Inferior parietal cortex (tissue), 1 donor: ENCODE results near the gene UBE2L6.

Source experiments
- DNase-seq: peaks from one replicate; pipeline ENCODE4 v3.0.0-alpha.2; 2016; ENCODE audit errors: extremely low spot score

Gene UBE2L6

DNA sequence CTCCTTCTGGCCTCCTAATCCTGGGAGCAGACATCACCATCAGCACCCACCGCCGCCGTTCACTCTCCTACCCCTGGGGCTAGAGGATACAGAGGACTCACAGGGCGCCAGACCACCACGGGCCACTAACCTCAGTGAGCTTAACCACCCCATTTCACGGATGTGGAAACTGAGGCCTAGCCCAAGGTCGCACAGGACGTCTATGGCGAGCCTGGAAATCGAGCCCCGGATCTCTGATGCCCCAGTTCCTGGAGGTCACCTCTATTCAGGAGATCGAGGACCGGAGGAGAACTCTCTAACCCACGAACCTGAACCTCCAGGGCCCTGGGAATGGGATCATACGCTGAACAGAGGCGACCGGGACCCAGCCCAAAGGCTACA is 37.3 kb downstream of the UBE2L6 start:
- no peak for DNase-seq

DNA sequence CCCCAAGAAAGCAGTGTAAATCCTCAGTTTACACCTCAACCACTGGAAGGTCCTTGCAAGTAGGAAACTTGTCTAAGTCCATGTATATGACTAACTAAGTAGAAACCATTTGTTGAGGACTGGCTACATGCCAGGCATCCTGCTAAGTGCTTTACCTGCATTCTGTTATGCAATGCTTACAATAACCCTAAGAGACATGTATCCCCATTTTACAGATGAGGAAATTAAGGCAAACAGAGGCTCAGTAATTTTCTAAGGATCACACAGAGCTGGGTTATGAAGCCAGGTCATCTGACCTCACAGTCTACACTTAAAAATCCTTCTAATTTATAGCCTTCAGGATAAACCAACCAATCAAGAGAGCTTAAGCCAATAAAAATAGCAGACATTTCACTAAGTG is 38.5 kb downstream of the UBE2L6 start:
- no peak for DNase-seq

DNA sequence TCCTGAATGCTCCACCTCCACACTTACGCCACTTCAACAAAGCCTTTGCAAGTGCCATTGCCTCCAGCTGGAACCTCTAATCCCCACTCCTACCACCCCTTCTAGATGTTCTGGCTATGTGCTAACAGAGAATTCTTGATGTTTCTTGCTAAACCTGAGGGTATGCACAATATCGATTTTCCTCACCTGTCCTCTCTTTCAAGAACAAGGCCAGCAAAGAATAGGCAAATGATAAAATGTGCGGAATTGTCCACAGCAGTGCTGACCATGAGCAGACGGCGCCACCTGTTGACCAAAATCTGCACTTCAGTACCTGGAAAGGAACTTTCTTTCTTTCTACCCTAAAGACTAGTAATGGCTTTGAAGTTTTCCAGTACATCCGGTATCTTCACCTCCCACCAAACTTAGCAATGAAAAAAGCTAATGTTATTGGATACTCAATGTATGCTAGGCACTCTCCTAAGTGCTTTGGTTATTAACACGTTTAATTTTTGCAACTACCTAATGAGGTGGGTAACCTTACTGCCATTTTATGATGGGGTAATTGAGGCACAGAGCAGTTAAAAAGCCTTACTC is 40.3 kb downstream of the UBE2L6 start:
- peak; percentile 85 for DNase-seq

DNA sequence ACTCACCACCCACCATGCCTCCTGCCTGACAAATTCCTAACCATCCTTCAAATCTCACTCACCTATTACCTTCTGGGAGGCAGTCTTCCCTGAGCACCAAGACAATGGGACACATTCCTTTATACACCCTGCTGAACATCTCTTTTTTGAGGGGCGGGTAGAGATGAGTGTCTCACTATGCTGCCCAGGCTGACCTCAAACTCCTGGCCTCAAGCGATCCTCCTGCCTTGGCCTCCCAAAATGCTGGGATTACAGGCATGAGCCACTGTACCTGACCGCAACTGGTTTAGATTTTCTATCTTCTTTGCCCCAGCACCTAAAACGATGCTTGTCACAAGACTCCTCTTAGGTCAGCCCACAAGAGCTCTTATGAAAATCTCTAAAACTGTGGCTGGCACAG is 44.1 kb downstream of the UBE2L6 start:
- DNase-seq, result no peak

DNA sequence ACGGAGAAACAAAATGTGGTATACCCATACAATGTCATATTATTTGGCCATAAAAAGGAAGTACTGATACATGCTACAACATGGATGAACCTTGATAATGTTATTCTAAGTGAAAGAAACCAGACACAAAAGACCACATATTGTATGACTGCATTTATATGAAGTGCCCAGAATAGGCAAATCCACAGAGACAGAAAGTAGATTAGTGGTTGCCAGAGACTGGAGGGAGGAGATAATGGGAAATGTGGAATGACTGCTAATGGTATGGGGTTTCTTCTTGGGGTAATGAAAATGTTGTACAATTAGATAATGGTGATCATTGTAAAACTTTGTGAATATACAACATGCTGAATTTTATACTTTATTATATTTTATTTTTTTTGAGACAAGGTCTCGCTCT is 46.4 kb downstream of the UBE2L6 start:
- DNase-seq, result no peak

DNA sequence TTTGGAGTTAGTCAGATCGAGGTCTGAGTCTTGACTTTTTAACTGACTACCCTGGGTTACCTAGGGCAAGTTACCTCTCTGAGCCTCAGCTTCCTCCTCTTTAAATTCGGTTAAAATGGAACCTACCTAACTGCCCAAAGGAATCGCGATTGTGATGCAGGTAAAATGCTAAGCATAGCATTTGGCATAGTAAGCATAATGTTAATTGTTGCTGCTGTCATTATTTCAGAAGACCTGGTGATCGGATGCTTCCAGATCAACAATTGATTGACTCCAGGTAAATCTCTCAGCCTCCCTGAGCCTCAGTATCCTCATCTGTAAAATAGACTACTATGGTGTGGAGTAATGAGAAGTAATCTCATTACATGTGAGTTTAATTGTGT is 51.4 kb downstream of the UBE2L6 start:
- no peak for DNase-seq

DNA sequence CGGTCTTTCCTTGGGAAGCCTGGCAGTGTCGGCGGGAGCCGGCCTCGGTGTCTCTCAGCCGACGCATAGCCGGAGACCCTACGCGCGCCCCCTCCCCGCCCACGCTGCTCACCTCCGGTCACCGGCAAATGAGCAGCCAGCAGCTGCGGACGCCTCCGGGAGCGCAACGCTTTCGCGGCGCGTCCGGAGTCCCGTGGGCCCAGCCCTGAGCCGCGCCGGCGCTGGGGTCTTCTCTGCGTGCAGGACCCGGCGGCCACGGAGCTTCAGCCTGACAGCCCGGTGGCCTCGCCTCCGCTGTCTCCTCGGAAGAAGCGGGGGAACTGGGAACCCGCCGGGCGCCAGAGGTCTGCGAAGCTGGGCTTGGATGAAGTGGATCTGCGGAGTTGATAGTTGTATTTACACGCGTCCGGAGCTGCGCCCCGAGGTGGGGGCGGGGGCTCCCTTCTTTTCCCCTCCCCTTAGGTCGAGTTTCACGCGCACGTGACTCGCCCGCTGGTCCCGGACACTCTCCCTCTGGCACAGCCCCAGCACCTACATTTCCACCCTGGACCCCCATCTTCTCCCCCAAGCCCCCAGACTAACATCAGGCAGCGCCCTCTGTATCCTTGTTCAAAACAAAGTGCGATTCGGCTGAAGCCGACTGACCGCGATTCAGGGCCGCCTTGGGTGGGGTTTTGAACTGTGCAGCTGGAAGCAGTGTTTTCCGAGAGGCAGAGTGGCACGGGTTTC is 52.0 kb downstream of the UBE2L6 start, which contains the start of gene SLC43A1:
Gene SLC43A1, minus strand, starts transcription at position 371 of the 729 bp plus-strand sequence. CDS start 1,591 bp downstream, outside the sequence.
- DNase-seq, result no peak

DNA sequence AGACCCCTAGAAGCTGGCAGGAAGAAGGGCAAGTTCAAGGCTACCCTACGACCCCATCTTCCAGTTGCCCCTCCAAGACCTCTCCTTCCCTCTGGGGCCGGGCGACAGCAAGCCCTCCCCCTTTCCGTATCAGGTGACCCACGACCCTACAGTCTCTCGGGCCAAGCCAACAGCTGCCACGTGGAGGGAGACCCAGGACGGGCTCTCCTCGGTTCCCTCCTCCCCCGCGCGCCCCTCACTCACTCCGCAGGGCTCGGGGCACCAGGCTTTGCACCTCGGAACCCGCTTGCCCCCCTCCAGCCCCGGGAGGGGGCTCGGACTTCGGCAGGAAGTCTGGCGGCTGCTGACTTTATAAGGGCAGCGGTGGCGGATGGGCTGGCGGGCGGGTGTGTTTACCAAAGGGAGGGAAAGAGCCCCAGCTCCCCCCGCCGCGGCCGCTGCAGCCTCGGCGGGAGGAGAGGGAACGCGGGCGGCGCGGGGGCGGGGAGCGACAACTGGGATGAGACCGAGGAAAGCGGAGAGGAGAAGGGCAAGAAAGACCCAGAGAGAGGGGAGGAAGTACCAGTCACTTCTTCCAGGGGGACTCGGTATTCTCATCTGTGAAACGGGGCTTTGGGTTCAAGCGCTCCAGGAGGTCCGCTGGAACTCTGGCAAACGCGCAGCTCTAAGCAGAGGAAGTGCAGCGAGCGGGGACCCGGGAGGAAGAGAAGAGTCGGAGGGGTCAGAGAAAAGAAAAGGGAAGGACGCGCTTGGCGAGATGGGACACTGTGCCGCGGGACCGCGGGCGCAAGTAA is 52.7 kb downstream of the UBE2L6 start:
- DNase-seq, result no peak

DNA sequence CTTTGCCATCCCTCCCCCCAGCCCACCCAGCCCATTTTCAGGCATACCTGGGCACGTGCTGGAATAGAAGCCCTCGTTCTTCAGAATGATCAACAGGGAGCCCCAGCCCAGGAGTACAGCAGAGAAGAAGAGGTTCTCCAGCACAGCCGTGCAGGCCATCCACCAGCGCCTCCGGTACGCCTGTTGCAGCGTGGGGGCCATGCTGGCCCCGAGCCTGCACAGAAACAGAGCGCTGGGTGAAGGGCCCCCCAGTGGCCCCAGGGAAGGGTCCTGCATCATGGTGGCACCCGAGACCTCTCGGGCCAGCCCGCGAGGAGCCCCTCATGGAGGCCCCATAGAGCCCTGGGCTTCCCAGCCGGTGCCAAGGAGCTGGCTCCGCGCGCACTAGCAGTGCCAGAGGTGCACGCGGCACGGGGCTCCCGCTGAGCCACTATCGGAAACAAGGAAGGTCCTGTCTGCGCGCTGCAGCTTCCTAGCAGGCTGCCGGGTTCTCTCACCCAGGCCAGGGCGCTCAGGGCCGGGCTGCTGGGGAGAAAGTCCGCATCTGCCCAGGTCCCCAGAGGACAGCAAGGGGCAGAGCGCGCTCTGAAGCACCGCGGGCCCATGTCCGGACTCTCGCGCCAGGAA is 53.4 kb downstream of the UBE2L6 start:
- DNase-seq, result no peak

DNA sequence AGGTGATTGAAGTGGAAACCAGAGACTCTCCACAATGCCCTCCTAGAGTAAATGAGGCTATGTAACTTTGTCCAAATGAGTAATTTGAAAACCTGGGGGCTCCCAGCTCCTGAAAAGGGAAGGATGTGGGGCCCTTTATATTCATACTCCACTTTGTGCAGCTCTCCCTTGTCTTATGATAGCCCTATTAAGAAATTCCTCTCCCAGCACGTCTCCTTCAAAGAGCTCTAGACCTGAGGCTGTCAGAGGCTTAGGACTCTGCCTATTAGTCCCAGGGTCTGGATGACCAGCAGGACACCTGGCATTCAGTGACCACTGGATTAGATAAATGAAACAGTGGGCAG is 54.0 kb downstream of the UBE2L6 start:
- DNase-seq, result no peak

DNA sequence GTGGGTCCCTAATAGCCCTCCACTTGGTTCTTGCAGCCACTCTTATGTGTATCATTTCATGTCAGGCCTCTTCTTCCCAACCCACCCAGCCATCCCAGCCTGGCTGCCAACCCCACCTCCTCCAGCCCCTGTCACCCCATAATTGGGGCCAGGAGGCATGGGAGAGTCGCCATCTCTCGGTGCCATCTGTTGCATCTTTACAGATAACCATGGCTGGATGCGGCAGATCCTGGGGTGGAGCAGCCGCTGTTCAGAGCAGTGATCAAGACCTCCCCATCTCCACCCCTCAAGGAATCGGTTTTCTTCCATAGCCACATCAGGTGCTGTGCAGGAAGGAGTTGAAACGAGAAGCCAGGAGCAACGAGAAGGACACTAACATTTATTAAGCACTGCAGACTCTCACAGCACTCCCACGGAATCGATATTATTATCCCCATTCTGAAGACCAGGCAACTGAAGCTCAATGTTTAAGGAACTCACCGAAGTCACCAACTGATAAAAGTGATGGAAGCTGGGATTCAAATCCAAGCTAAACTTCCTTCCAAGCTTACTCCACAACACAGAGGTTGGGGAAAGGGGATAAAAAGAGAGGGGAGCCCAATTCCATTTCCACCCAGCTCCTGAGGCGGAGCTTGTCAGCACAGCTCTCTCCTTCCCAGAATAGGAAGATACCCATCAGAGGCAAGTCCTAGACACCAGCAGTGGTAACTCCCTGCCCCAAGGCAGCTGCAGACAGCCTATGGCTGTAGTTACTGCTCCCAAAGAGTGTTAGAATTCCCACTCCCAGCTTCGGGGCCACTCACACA is 54.6 kb downstream of the UBE2L6 start:
- DNase-seq, result no peak

DNA sequence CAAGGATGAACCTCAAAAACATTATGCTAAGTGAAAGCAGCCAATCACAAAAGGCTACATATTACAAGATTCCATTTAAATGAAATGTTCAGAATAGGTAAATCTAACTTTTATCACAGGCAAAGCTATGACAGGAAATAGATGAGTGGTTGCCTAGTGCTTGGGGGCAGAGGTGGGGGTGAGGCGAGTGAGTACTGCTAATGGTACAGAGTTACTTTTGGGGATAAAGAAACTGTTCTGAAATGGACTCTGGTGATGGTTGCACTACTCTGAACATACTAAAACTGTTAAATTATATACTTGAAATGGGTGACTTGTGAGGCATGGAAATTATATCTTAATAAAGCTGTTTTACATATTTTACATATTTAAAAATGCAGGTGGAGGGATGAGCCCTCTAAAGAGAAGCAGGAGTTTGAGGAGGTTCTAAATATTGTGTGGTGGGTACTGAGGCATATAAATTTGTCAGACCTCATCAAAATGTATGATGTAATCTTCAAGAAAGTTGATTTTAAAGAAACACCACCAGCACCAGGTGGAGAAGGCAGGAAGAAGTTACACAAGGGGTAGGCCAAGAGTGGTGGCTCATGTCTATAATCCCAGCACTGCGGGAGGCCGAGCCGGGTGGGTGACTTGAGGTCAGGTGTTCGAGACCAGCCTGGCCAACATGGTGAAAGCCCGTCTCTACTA is 55.6 kb downstream of the UBE2L6 start:
- DNase-seq, result no peak

DNA sequence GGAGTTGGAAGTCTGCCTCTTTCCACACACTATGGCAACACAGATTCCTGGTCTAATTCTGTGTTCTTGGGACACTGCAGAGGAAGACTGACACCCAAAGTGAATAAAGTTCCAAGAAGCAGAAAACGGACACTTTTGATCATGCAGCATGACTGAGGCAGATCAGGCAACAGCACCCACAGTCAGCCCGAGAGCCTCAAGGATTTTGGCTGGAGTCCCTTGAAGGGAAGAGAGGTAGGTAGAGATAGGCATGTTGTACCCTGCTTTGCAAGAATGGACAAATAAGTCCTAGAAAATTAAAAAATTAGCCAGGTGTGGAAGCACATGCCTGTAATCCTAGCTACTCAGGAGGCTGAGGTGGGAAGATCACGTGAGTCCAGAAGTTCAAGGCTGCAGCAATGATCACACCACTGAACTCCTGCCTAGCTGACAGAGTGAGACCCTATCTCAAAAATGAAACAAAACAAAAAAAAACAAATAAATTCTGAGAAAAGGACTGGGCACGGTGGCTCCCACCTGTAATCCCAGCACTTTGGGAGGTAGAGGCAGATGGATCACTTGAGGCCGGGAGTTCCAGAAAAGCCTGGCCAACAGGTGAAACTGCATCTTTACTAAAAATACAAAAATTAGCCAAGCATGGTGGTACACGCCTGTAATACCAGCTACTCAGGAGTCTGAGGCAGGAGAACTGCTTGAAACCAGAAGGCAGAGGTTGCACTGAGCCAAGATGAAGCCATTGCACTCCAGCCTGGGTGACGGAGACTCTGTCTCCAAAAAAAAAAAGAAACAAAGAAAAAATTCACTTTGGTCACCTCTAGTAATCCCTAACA is 58.9 kb downstream of the UBE2L6 start:
- no peak for DNase-seq

DNA sequence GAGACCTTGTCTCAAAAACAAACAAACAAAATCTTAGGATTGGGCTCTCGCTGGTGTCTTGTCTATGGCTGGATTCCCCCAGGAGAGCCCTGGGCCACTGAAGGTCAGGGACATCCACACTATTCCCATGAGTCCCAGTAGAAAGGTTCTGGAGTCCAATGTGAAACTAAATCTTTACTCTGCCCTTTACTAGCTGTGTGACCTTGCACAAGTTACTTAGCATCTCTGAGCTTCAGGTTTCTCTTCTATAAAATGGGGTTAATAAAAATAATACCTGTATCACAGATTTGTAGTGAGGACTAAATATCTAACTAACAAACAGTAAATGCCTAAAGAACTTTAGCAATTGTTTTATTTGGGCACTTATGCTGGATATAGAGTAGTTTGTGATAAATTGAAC is 61.0 kb downstream of the UBE2L6 start:
- DNase-seq, result no peak

DNA sequence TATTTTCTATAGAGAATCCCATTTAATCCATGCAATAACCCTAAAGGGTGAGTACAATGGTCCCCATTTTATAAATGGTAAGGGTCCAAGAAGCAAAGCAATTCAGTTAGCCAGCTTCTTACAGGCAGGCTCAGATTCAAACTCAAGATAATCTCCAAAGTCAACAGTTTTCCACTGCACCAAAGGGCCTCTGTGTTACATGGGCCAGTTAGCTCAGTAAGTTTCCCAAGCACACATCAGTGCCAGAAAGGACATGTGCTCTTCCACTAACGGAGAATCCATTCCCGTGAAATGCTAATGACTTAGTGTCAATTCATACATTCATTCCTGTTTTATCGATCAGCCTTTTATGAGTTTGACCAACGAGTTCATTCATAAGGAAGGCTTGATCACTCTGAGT is 63.0 kb downstream of the UBE2L6 start:
- DNase-seq, result no peak

DNA sequence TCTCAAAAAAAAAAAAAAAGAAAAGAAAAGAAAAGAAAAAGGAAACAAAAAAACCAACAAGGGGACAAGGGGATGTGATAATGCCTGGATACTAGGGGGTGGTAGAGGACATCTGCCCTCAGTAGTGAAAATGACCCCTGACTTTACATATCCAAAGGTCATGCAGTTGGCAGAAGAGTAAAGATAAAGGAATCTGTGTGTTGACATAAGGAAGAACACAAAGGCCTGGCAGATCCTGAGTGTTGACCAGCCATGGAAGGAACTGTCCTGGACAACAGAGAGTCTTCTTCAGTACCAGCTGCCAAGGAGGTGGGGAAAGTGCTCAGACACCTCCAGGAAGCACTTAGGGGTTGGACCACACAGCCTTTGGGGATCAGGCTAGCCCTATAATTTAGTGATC is 64.6 kb downstream of the UBE2L6 start:
- DNase-seq, result no peak

DNA sequence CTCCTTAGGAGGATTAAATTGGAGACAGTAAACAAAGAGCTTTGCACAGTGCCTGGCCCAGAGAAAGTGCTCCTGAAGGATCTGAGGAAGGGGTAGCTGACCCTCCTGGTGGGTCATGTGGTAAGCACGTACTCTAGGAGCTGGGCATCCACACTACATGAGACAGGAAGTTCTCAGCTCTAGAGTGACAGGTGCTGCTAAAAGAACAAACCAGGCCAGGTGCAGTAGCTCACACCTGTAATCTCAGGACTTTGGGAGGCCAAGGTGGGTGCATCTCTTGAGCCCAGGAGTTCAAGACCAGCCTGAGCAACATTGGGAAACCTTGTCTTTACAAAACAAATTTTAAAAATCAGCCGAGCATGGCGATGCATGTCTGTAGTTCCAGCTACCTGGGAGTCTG is 65.1 kb downstream of the UBE2L6 start:
- no peak for DNase-seq

DNA sequence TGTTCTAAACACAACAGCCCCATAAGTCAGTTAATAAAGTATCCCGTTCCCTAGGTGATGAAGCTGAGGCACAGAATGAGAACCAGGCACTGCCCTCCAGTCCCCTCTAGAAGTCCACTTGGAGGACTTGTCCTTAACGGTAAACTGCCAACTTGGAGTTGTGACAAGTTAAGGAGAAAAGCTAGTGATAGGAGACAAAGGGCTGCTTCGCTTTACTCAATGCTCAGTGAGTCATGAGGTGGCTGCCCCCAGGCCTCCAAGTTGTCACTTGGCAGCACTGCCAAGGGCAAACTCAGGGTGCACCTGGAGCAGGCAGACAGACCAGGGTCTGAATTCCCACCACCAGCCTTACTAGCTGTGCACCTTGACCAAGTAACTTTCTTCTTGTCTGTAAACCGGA is 65.5 kb downstream of the UBE2L6 start:
- no peak for DNase-seq
